ENCODE results near the gene SLC35G6.

Gene SLC35G6

DNA sequence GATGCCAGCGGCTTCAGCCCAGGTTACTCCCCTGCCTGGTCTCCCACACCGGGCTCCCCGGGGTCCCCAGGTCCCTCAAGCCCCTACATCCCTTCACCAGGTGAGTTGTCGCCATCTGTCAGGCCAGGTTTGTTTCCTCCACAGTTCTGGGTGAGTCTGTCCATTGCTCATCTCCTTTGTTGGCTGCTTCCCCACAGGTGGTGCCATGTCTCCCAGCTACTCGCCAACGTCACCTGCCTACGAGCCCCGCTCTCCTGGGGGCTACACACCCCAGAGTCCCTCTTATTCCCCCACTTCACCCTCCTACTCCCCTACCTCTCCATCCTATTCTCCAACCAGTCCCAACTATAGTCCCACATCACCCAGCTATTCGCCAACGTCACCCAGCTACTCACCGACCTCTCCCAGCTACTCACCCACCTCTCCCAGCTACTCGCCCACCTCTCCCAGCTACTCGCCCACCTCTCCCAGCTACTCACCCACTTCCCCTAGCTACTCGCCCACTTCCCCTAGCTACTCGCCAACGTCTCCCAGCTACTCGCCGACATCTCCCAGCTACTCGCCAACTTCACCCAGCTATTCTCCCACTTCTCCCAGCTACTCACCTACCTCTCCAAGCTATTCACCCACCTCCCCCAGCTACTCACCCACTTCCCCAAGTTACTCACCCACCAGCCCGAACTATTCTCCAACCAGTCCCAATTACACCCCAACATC is 31.7 kb downstream of the SLC35G6 start:
- Histone ChIP-seq H3K79me2 (ENCODE audit: control insufficient read depth, low read length) (no peaks in the 10 kb centered on the region), H3K9me2 (replicated peaks; ENCODE audit: control insufficient read depth, low read length) (no peaks in the 10 kb centered on the region), H4K20me1 (ENCODE audit: control insufficient read depth, insufficient read depth, low read depth, low read length) (no peaks in the 10 kb centered on the region), H3K36me3 (ENCODE audit: control insufficient read depth, low read length) (peaks cover 67% of the 10 kb centered on the region), H3K4me2 (ENCODE audit: low read length) (no peak overlapping the region), H3F3A (ENCODE audit: control insufficient read depth, insufficient read depth) (0 out of 2 replicates have a peak, but pooled peaks cover 2% of the 10 kb centered on the region), H3K9me3 (ENCODE audit: control insufficient read depth, insufficient read depth, low read length) (no peaks in the 10 kb centered on the region), H3K27me3 (ENCODE audit: control insufficient read depth, low read length) (no peaks in the 10 kb centered on the region), H3K4me3 (ENCODE audit: low read length) (no peak overlapping the region), H3K4me1 (ENCODE audit: control insufficient read depth, low read length) (no peaks in the 10 kb centered on the region), H3K27ac (ENCODE audit: low read depth, low read length) (no peak overlapping the region)
- TF ChIP-seq, protein P1, sequence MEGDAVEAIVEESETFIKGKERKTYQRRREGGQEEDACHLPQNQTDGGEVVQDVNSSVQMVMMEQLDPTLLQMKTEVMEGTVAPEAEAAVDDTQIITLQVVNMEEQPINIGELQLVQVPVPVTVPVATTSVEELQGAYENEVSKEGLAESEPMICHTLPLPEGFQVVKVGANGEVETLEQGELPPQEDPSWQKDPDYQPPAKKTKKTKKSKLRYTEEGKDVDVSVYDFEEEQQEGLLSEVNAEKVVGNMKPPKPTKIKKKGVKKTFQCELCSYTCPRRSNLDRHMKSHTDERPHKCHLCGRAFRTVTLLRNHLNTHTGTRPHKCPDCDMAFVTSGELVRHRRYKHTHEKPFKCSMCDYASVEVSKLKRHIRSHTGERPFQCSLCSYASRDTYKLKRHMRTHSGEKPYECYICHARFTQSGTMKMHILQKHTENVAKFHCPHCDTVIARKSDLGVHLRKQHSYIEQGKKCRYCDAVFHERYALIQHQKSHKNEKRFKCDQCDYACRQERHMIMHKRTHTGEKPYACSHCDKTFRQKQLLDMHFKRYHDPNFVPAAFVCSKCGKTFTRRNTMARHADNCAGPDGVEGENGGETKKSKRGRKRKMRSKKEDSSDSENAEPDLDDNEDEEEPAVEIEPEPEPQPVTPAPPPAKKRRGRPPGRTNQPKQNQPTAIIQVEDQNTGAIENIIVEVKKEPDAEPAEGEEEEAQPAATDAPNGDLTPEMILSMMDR (IDR thresholded peaks at IDR 0.05; ENCODE audit: low read depth, low read length, poor library complexity, severe bottlenecking) = no peak
- no peak for TF ChIP-seq EZH2phosphoT487 (IDR thresholded peaks at IDR 0.05; ENCODE audit: borderline replicate concordance, low read length)

DNA sequence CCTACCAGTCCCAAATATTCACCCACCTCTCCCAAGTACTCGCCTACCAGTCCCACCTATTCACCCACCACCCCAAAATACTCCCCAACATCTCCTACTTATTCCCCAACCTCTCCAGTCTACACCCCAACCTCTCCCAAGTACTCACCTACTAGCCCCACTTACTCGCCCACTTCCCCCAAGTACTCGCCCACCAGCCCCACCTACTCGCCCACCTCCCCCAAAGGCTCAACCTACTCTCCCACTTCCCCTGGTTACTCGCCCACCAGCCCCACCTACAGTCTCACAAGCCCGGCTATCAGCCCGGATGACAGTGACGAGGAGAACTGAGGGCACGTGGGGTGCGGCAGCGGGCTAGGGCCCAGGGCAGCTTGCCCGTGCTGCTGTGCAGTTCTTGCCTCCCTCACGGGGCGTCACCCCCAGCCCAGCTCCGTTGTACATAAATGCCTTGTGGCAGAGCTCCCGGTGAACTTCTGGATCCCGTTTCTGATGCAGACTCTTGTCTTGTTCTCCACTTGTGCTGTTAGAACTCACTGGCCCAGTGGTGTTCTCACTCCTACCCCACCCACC is 32.7 kb downstream of the SLC35G6 start:
- Histone ChIP-seq H3K4me3 (ENCODE audit: low read length) (no peak overlapping the region), H4K20me1 (ENCODE audit: control insufficient read depth, insufficient read depth, low read depth, low read length) (no peaks in the 10 kb centered on the region), H3F3A (ENCODE audit: control insufficient read depth, insufficient read depth) (0 out of 2 replicates have a peak, but pooled peaks cover 2% of the 10 kb centered on the region), H3K9me2 (replicated peaks; ENCODE audit: control insufficient read depth, low read length) (no peaks in the 10 kb centered on the region), H3K4me2 (ENCODE audit: low read length) (no peak overlapping the region), H3K79me2 (ENCODE audit: control insufficient read depth, low read length) (no peaks in the 10 kb centered on the region), H3K27ac (ENCODE audit: low read depth, low read length) (no peak overlapping the region), H3K9me3 (ENCODE audit: control insufficient read depth, insufficient read depth, low read length) (no peaks in the 10 kb centered on the region), H3K4me1 (ENCODE audit: control insufficient read depth, low read length) (no peaks in the 10 kb centered on the region), H3K36me3 (ENCODE audit: control insufficient read depth, low read length) (peaks cover 60% of the 10 kb centered on the region), H3K27me3 (ENCODE audit: control insufficient read depth, low read length) (no peaks in the 10 kb centered on the region)
- TF ChIP-seq, protein P1 (IDR thresholded peaks at IDR 0.05; ENCODE audit: low read depth, low read length, poor library complexity, severe bottlenecking) = no peak
- no peak for TF ChIP-seq EZH2phosphoT487 (IDR thresholded peaks at IDR 0.05; ENCODE audit: borderline replicate concordance, low read length)

DNA sequence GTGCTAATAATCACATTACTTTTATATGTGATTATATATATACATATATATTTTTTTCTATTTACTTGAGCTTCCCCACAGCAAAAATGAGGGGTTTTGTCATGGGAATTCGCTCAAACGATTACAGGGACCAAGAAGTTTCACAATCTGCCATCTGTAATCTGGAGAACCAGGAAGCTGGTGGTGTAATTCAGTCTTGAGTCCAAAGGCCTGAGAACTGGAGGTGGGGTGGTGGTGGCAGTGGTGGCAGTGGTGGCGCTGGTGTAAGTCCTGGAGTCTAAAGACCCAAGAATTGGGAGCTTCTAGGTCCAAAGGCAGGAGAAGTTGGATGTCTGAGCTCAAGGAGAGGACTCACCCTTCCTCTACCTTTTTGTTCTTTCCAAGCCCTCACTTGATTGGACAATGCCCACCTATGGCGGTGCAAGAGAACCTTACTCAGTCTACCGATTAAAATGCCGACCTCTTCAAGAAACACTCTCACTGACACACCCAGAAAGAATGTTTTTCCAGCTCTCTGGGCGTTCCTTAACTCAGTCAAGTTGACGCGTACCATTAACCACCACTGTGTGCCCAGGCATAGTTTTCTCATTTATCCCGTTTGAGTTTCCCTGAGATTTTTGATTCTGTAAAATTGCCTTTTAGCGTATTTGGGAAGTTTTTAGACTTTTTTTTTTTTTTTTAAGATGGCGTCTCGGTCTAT is 34.8 kb downstream of the SLC35G6 start:
- no peak overlapping the region for H3K4me3 ChIP-seq (ENCODE audit: low read length)
- H3K9me3 ChIP-seq (ENCODE audit: control insufficient read depth, insufficient read depth, low read length) = no peaks in the 10 kb centered on the region
- no peak overlapping the region for H3K27ac ChIP-seq (ENCODE audit: low read depth, low read length)
- H3K4me1 ChIP-seq (ENCODE audit: control insufficient read depth, low read length) = no peaks in the 10 kb centered on the region
- no peak for TF ChIP-seq EZH2phosphoT487 (IDR thresholded peaks at IDR 0.05; ENCODE audit: borderline replicate concordance, low read length)
- TF ChIP-seq, protein P1 (IDR thresholded peaks at IDR 0.05; ENCODE audit: low read depth, low read length, poor library complexity, severe bottlenecking) = no peak
- H3F3A ChIP-seq (ENCODE audit: control insufficient read depth, insufficient read depth) = 0 out of 2 replicates have a peak, but pooled peaks cover 2% of the 10 kb centered on the region
- H3K4me2 ChIP-seq (ENCODE audit: low read length) = no peak overlapping the region
- H4K20me1 ChIP-seq (ENCODE audit: control insufficient read depth, insufficient read depth, low read depth, low read length) = no peaks in the 10 kb centered on the region
- peaks cover 39% of the 10 kb centered on the region for H3K36me3 ChIP-seq (ENCODE audit: control insufficient read depth, low read length)
- no peaks in the 10 kb centered on the region for H3K27me3 ChIP-seq (ENCODE audit: control insufficient read depth, low read length)
- H3K9me2 ChIP-seq (replicated peaks; ENCODE audit: control insufficient read depth, low read length) = no peaks in the 10 kb centered on the region
- H3K79me2 ChIP-seq (ENCODE audit: control insufficient read depth, low read length) = no peaks in the 10 kb centered on the region
